Naive thymus-derived CD4-positive, alpha-beta T cell (primary cell): ENCODE data around the gene CTAGE1. TPM values are rescaled to one million over a fixed set of nuclear protein-coding genes. Genes with fewer than 3 reads are reported as not detected.
A peak's percentile ranks its signal among the peaks of the same experiment; 100 is the strongest.

Source experiments
- ATAC-seq: fragments of 150-1000 bp; cut with Tn5 transposase; 2 replicates; pipeline ENCODE4 v1.10.0; 2021; ENCODE audit warnings: mild to moderate bottlenecking, moderate library complexity
- CTCF ChIA-PET: fragments of 350-600 bp; sonication (Branson Sonifier 250); formaldehyde crosslinking; loops from one replicate; lab custom pipeline; 2021; ENCODE audit warnings: antibody characterized with exemption; lab: Charles Lee
- POLR2A ChIA-PET: fragments of 350-600 bp; sonication (Branson Sonifier 250); formaldehyde crosslinking; loops from one replicate; lab custom pipeline; 2021; ENCODE audit warnings: antibody characterized with exemption, inconsistent platforms; lab: Charles Lee
- DNase-seq, 9 donors: peaks; one replicate each; pipeline versions ENCODE4 v3.0.0 to v3.0.0-alpha.2; 2020 to 2022; ENCODE audit warnings: mixed read lengths in 1 of 9
- H3K27ac ChIP-seq: one replicate; pipeline ENCODE4 v1.7.0; 2013; ENCODE audit warnings: mild to moderate bottlenecking, low read depth, low read length, moderate library complexity
- H3K27me3 ChIP-seq, 2 donors: one replicate each; pipeline ENCODE4 v1.7.0; 2013; ENCODE audit warnings: low read length in 2 of 2, mild to moderate bottlenecking in 2 of 2, moderate library complexity in 2 of 2; ENCODE audit not compliant: control insufficient read depth in 2 of 2, insufficient read depth in 2 of 2
- H3K36me3 ChIP-seq, 3 experiments: 1 replicate in 2 of 3; 2 replicates in 1 of 3; pipeline ENCODE4 v1.7.0; 2013; ENCODE audit warnings: low read length in 3 of 3, mild to moderate bottlenecking in 3 of 3, moderate library complexity in 1 of 3; ENCODE audit not compliant: insufficient read depth in 3 of 3, control insufficient read depth in 2 of 3
- H3K4me1 ChIP-seq, 2 donors: one replicate each; pipeline ENCODE4 v1.7.0; 2013; ENCODE audit warnings: low read length in 2 of 2, mild to moderate bottlenecking in 2 of 2, moderate library complexity in 1 of 2; ENCODE audit not compliant: control insufficient read depth in 2 of 2, insufficient read depth in 2 of 2
- H3K4me3 ChIP-seq: 2 replicates; pipeline ENCODE4 v1.7.0; 2013; ENCODE audit warnings: mild to moderate bottlenecking, low read length
- H3K9me3 ChIP-seq, 3 experiments: 1 replicate in 2 of 3; 2 replicates in 1 of 3; pipeline ENCODE4 v1.7.0; 2013; ENCODE audit warnings: low read length in 3 of 3; ENCODE audit not compliant: control insufficient read depth in 2 of 3
- H3K27ac Mint-ChIP-seq, 9 donors: one replicate each; pipeline ENCODE4 v1.8.0; 2020 to 2022; ENCODE audit warnings: mixed read lengths in 9 of 9, mild to moderate bottlenecking in 8 of 9, moderate library complexity in 5 of 9, inconsistent platforms in 2 of 9
- H3K27me3 Mint-ChIP-seq, 5 donors: one replicate each; pipeline ENCODE4 v1.8.0; 2021 to 2022; ENCODE audit warnings: mixed read lengths in 5 of 5, mild to moderate bottlenecking in 1 of 5
- H3K36me3 Mint-ChIP-seq, 5 donors: one replicate each; pipeline ENCODE4 v1.8.0; 2020 to 2022; ENCODE audit warnings: mixed read lengths in 5 of 5, mild to moderate bottlenecking in 3 of 5, inconsistent platforms in 1 of 5
- H3K4me1 Mint-ChIP-seq, 7 donors: one replicate each; pipeline ENCODE4 v1.8.0; 2020 to 2022; ENCODE audit warnings: mixed read lengths in 7 of 7, mild to moderate bottlenecking in 3 of 7, inconsistent platforms in 1 of 7
- H3K4me3 Mint-ChIP-seq, 10 donors: one replicate each; pipeline ENCODE4 v1.8.0; 2020 to 2022; ENCODE audit warnings: mild to moderate bottlenecking in 10 of 10, mixed read lengths in 10 of 10, moderate library complexity in 6 of 10, inconsistent platforms in 2 of 10
- H3K9me3 Mint-ChIP-seq, 11 donors: one replicate each; pipeline ENCODE4 v1.8.0; 2020 to 2022; ENCODE audit warnings: mixed read lengths in 11 of 11, mild to moderate bottlenecking in 4 of 11, inconsistent platforms in 1 of 11, moderate library complexity in 1 of 11
- intact Hi-C, 2 donors: fragments of 100-400 bp; cut with micrococcal nuclease; formaldehyde crosslinking; loops; one replicate each; pipeline ENCODE4 v1.15.1; 2023
- polyA plus RNA-seq, 2 donors: library from polyadenylated mRNA; unstranded; fragments of 300-500 nt; fragmentation: Illumina TruSeq; gene quantifications; one replicate each; pipeline ENCODE4 v1.2.3, GENCODE V29; 2021
- total RNA-seq, 6 experiments: library from RNA in 5 of 6; stranded (reverse) in 5 of 6; gene quantifications; 1 replicate in 5 of 6; 2 replicates in 1 of 6; pipeline ENCODE4 v1.2.3 and lab custom pipeline; 2021 to 2026

CTAGE1 gene
- total and polyA plus RNA-seq, 7 experiments from 2014 or later = not detected

- ChIA-PET CTCF (no interaction called here), POLR2A (no interaction called here)
- H3K36me3 ChIP-seq = no peaks in the 10 kb centered on the region
- H3K9me3 ChIP-seq = no peaks in the 10 kb centered on the region
- no peak for ATAC-seq
- no peaks in the 10 kb centered on the region for H3K4me1 ChIP-seq
- H3K27me3 ChIP-seq = no peaks in the 10 kb centered on the region
- no peak for DNase-seq
- Mint-ChIP-seq H3K27ac (no peak overlapping the region), H3K9me3 (peaks cover 0 to 4% (median 0%) of the 10 kb centered on the region in 11 donors), H3K4me3 (no peak overlapping the region), H3K36me3 (no peaks in the 10 kb centered on the region), H3K27me3 (peaks cover 0 to 5% (median 0%) of the 10 kb centered on the region in 5 donors), H3K4me1 (no peaks in the 10 kb centered on the region)
- no peak overlapping the region for H3K27ac ChIP-seq
- intact Hi-C loops = no loop called here
- H3K4me3 ChIP-seq = no peak overlapping the region
These were observed 21.7 kb upstream of the CTAGE1 start for GRCh38 chr18:22439447-22439846.

- Histone ChIP-seq H3K27me3 (no peaks in the 10 kb centered on the region), H3K27ac (no peak overlapping the region), H3K4me1 (no peaks in the 10 kb centered on the region), H3K4me3 (no peak overlapping the region), H3K36me3 (no peaks in the 10 kb centered on the region), H3K9me3 (no peaks in the 10 kb centered on the region)
- peaks cover 0 to 5% (median 0%) of the 10 kb centered on the region in 5 donors for H3K27me3 Mint-ChIP-seq
- no peak overlapping the region for H3K27ac Mint-ChIP-seq
- peaks cover 0 to 1% (median 0%) of the 10 kb centered on the region in 11 donors for H3K9me3 Mint-ChIP-seq
- no peak for ATAC-seq
- DNase-seq = no peak
- intact Hi-C loops = no loop called here
- ChIA-PET POLR2A (no interaction called here), CTCF (no interaction called here)
- H3K36me3 Mint-ChIP-seq = no peaks in the 10 kb centered on the region
- no peaks in the 10 kb centered on the region for H3K4me1 Mint-ChIP-seq
- H3K4me3 Mint-ChIP-seq = no peak overlapping the region
These were observed 18.4 kb upstream of the CTAGE1 start for GRCh38 chr18:22436136-22436535.

GRCh38 chr18:22434973-22435608 is 17.4 kb upstream of the CTAGE1 start:
- no peak overlapping the region for H3K27ac Mint-ChIP-seq
- peaks cover 0 to 5% (median 0%) of the 10 kb centered on the region in 5 donors for H3K27me3 Mint-ChIP-seq
- H3K9me3 Mint-ChIP-seq = peaks cover 0 to 3% (median 0%) of the 10 kb centered on the region in 11 donors
- Histone ChIP-seq H3K9me3 (no peaks in the 10 kb centered on the region), H3K36me3 (no peaks in the 10 kb centered on the region), H3K4me3 (no peak overlapping the region), H3K27ac (no peak overlapping the region), H3K4me1 (no peaks in the 10 kb centered on the region), H3K27me3 (no peaks in the 10 kb centered on the region)
- H3K4me3 Mint-ChIP-seq = no peak overlapping the region
- ChIA-PET POLR2A (no interaction called here), CTCF (no interaction called here)
- intact Hi-C loops = no loop called here
- DNase-seq (no peak), ATAC-seq (no peak)
- no peaks in the 10 kb centered on the region for H3K36me3 Mint-ChIP-seq
- no peaks in the 10 kb centered on the region for H3K4me1 Mint-ChIP-seq

- ChIA-PET CTCF (no interaction called here), POLR2A (no interaction called here)
- Mint-ChIP-seq H3K27ac (no peak overlapping the region), H3K4me1 (peaks cover 0 to 5% (median 0%) of the 10 kb centered on the region in 7 donors), H3K27me3 (no peaks in the 10 kb centered on the region), H3K9me3 (peaks cover 0 to 6% (median 0%) of the 10 kb centered on the region in 11 donors), H3K4me3 (no peak overlapping the region), H3K36me3 (no peaks in the 10 kb centered on the region)
- Histone ChIP-seq H3K27me3 (no peaks in the 10 kb centered on the region), H3K4me3 (no peak overlapping the region), H3K9me3 (no peaks in the 10 kb centered on the region), H3K36me3 (no peaks in the 10 kb centered on the region), H3K4me1 (peaks cover 0 to 11% of the 10 kb centered on the region in 2 donors), H3K27ac (no peak overlapping the region)
- intact Hi-C loops = no loop called here
- ATAC-seq (no peak), DNase-seq (no peak)
These were observed 16.2 kb upstream of the CTAGE1 start for GRCh38 chr18:22433956-22434355.

GRCh38 chr18:22432657-22433137 is 15.0 kb upstream of the CTAGE1 start:
- intact Hi-C loops = no loop called here
- ChIA-PET CTCF (no interaction called here), POLR2A (no interaction called here)
- ATAC-seq (no peak), DNase-seq (no peak)
- Mint-ChIP-seq H3K9me3 (peaks cover 0 to 6% (median 0%) of the 10 kb centered on the region in 11 donors), H3K27ac (no peak overlapping the region), H3K4me1 (peaks cover 0 to 5% (median 0%) of the 10 kb centered on the region in 7 donors), H3K4me3 (no peak overlapping the region), H3K27me3 (no peaks in the 10 kb centered on the region), H3K36me3 (no peaks in the 10 kb centered on the region)
- Histone ChIP-seq H3K9me3 (no peaks in the 10 kb centered on the region), H3K36me3 (no peaks in the 10 kb centered on the region), H3K4me1 (peaks cover 0 to 12% of the 10 kb centered on the region in 2 donors), H3K4me3 (no peak overlapping the region), H3K27me3 (no peaks in the 10 kb centered on the region), H3K27ac (no peak overlapping the region)

- H3K4me1 ChIP-seq = peaks cover 0 to 12% of the 10 kb centered on the region in 2 donors
- H3K36me3 Mint-ChIP-seq = no peaks in the 10 kb centered on the region
- H3K27ac ChIP-seq = no peak overlapping the region
- H3K4me1 Mint-ChIP-seq = peaks cover 0 to 5% (median 0%) of the 10 kb centered on the region in 7 donors
- no peak overlapping the region for H3K27ac Mint-ChIP-seq
- no peak overlapping the region for H3K4me3 Mint-ChIP-seq
- H3K36me3 ChIP-seq = no peaks in the 10 kb centered on the region
- POLR2A ChIA-PET = no interaction called here
- peaks cover 0 to 4% (median 0%) of the 10 kb centered on the region in 5 donors for H3K27me3 Mint-ChIP-seq
- CTCF ChIA-PET = no interaction called here
- no peak for DNase-seq
- no peak overlapping the region for H3K4me3 ChIP-seq
- no peaks in the 10 kb centered on the region for H3K9me3 ChIP-seq
- peaks cover 0 to 10% (median 0%) of the 10 kb centered on the region in 11 donors for H3K9me3 Mint-ChIP-seq
- no peaks in the 10 kb centered on the region for H3K27me3 ChIP-seq
- peak; percentile 32 for ATAC-seq
- intact Hi-C loops = no loop called here
These were observed 11.8 kb upstream of the CTAGE1 start for GRCh38 chr18:22429564-22429963.

- Histone ChIP-seq H3K36me3 (no peaks in the 10 kb centered on the region), H3K27ac (no peak overlapping the region), H3K4me3 (no peak overlapping the region), H3K4me1 (peaks cover 0 to 12% of the 10 kb centered on the region in 2 donors), H3K27me3 (no peaks in the 10 kb centered on the region), H3K9me3 (no peaks in the 10 kb centered on the region)
- Mint-ChIP-seq H3K4me3 (no peak overlapping the region), H3K36me3 (no peaks in the 10 kb centered on the region), H3K9me3 (peaks cover 0 to 10% (median 0%) of the 10 kb centered on the region in 11 donors), H3K27me3 (peaks cover 0 to 4% (median 0%) of the 10 kb centered on the region in 5 donors), H3K27ac (no peak overlapping the region), H3K4me1 (peaks cover 0 to 5% (median 0%) of the 10 kb centered on the region in 7 donors)
- ATAC-seq = no peak
- intact Hi-C loops = no loop called here
- ChIA-PET POLR2A (no interaction called here), CTCF (no interaction called here)
- no peak for DNase-seq
These were observed 11.0 kb upstream of the CTAGE1 start for GRCh38 chr18:22428672-22429071.
